GM23338 (cell line): ENCODE measurements around the gene RER1. TPM values are rescaled to one million over a fixed set of nuclear protein-coding genes. Genes with fewer than 3 reads are reported as not detected.

Experiments used
- ATAC-seq: fragments of 200-7000 bp; cut with Tn5 transposase; 3 replicates; pipeline ENCODE4 v1.9.1; 2020
- DNase-seq: peaks from one replicate; pipeline ENCODE4 v3.0.0-alpha.2; 2015; ENCODE audit warnings: low spot score
- H2AFZ ChIP-seq: fragments of 200-600 bp; sonication (generic); 2 replicates; pipeline ENCODE4 v1.8.0; 2016; ENCODE audit warnings: antibody characterized with exemption, mild to moderate bottlenecking, moderate library complexity
- H3F3A ChIP-seq: fragments of 200-600 bp; sonication (generic); replicated peaks from 2 replicates; pipeline ENCODE4 v1.8.0; 2017; ENCODE audit warnings: antibody characterized with exemption, mixed run types, low read depth
- H3K27ac ChIP-seq: fragments of 200-600 bp; sonication (generic); 2 replicates; pipeline ENCODE4 v1.6.1; 2016; ENCODE audit warnings: low read depth
- H3K27me3 ChIP-seq: fragments of 200-600 bp; sonication (generic); 2 replicates; pipeline ENCODE4 v1.8.0; 2016; ENCODE audit warnings: mild to moderate bottlenecking, mixed run types, moderate library complexity; ENCODE audit not compliant: insufficient read depth
- H3K36me3 ChIP-seq: fragments of 200-600 bp; sonication (generic); 2 replicates; pipeline ENCODE4 v1.8.0; 2016; ENCODE audit warnings: mild to moderate bottlenecking; ENCODE audit not compliant: insufficient read depth
- H3K4me1 ChIP-seq: fragments of 200-600 bp; sonication (generic); 2 replicates; pipeline ENCODE4 v1.8.0; 2016; ENCODE audit warnings: mild to moderate bottlenecking, moderate library complexity; ENCODE audit not compliant: insufficient read depth
- H3K4me2 ChIP-seq: fragments of 200-600 bp; sonication (generic); 2 replicates; pipeline ENCODE4 v1.7.1; 2017; ENCODE audit warnings: mixed run types
- H3K4me3 ChIP-seq: fragments of 200-600 bp; sonication (generic); 2 replicates; pipeline ENCODE4 v1.6.1; 2016; ENCODE audit warnings: mixed run types
- H3K79me2 ChIP-seq: fragments of 200-600 bp; sonication (generic); replicated peaks from 2 replicates; pipeline ENCODE4 v1.8.0; 2017; ENCODE audit warnings: mild to moderate bottlenecking; ENCODE audit not compliant: insufficient read depth
- H3K9me2 ChIP-seq: fragments of 200-600 bp; sonication (generic); 2 replicates; pipeline ENCODE4 v1.8.0; 2017; ENCODE audit not compliant: insufficient read depth
- H4K20me1 ChIP-seq: fragments of 200-600 bp; sonication (generic); replicated peaks from 2 replicates; pipeline ENCODE4 v1.8.0; 2017; ENCODE audit warnings: mild to moderate bottlenecking; ENCODE audit not compliant: insufficient read depth
- H3K27ac Mint-ChIP-seq: 2 replicates; pipeline ENCODE4 v1.8.0; 2020; ENCODE audit warnings: inconsistent platforms, mild to moderate bottlenecking, moderate library complexity, mixed read lengths
- H3K27me3 Mint-ChIP-seq: 3 replicates; pipeline ENCODE4 v1.8.0; 2022; ENCODE audit warnings: low read depth, mild to moderate bottlenecking, moderate library complexity, mixed read lengths, inconsistent platforms; ENCODE audit not compliant: insufficient read depth, poor library complexity
- H3K36me3 Mint-ChIP-seq: 3 replicates; pipeline ENCODE4 v1.8.0; 2021; ENCODE audit warnings: low read depth, mild to moderate bottlenecking, inconsistent platforms, moderate library complexity, mixed read lengths
- H3K4me1 Mint-ChIP-seq: 3 replicates; pipeline ENCODE4 v1.8.0; 2020; ENCODE audit warnings: mild to moderate bottlenecking, inconsistent platforms, mixed read lengths
- H3K4me3 Mint-ChIP-seq: 3 replicates; pipeline ENCODE4 v1.8.0; 2021; ENCODE audit warnings: moderate library complexity, mild to moderate bottlenecking, inconsistent platforms, mixed read lengths
- H3K9me3 Mint-ChIP-seq: 3 replicates; pipeline ENCODE4 v1.8.0; 2020; ENCODE audit warnings: moderate library complexity, mild to moderate bottlenecking, inconsistent platforms, mixed read lengths
- CTCF ChIP-seq, 2 experiments: fragments of 200-600 bp in 1 of 2; sonication (generic) in 1 of 2; conservative IDR thresholded peaks; 2 replicates each; pipeline versions ENCODE4 v1.5.1 to v1.6.1; 2016 to 2017; ENCODE audit warnings: antibody characterized with exemption in 2 of 2, low read depth in 2 of 2, mild to moderate bottlenecking in 2 of 2, moderate library complexity in 1 of 2
- EZH2phosphoT487 ChIP-seq: fragments of 200-600 bp; sonication (generic); IDR thresholded peaks from one replicate; pipeline ENCODE4 v1.8.1; 2018; ENCODE audit warnings: antibody characterized with exemption; ENCODE audit not compliant: unreplicated experiment
- JUNB ChIP-seq: IDR thresholded peaks from one replicate; pipeline ENCODE4 v1.6.1; 2016; ENCODE audit warnings: antibody characterized with exemption; ENCODE audit not compliant: unreplicated experiment
- NANOG ChIP-seq: IDR thresholded peaks from 2 replicates; pipeline ENCODE4 v1.6.1; 2016; ENCODE audit warnings: antibody characterized with exemption, borderline replicate concordance
- ZNF462 ChIP-seq: fragments of 250-450 bp; sonication (Bioruptor Pico); IDR thresholded peaks from 2 replicates; pipeline ENCODE4 v1.5.0; 2020; ENCODE audit warnings: mild to moderate bottlenecking, moderate library complexity
- polyA plus RNA-seq: library from polyadenylated mRNA; unstranded; fragments of >200 nt; fragmentation: Nextera tagmentation; extraction: Ambion mirVana; gene quantifications from 2 replicates; pipeline ENCODE4 v1.2.1, GENCODE V29; 2016
- total RNA-seq: library from RNA; depleted of rRNA; stranded (reverse); fragments of >200 nt; shearing (Covaris generic); gene quantifications from 2 replicates; pipeline ENCODE4 v1.2.3, GENCODE V29; 2014

Gene RER1
- total and polyA plus RNA-seq, 2 experiments from 2014 or later: 58.4 to 99.5 TPM

GRCh38 chr1:2433196-2433595 is 41.6 kb downstream of the RER1 start:
- no peaks in the 10 kb centered on the region for H3K36me3 ChIP-seq
- no peak overlapping the region for H3K27ac ChIP-seq
- no peaks in the 10 kb centered on the region for H3K4me1 ChIP-seq
- H3F3A ChIP-seq: no peaks in the 10 kb centered on the region
- no peaks in the 10 kb centered on the region for H3K79me2 ChIP-seq
- no peak for DNase-seq
- no peaks in the 10 kb centered on the region for H3K9me2 ChIP-seq
- H3K4me3 ChIP-seq: no peak overlapping the region
- no peak for ATAC-seq
- peaks cover 7% of the 10 kb centered on the region for H3K27me3 Mint-ChIP-seq
- TF ChIP-seq NANOG (no peak), EZH2phosphoT487 (no peak), CTCF (conservative IDR thresholded peaks at IDR 0.05; ENCODE audit: low read depth in 2 of 2) (no peak), JUNB (no peak), ZNF462 (CRISPR knock-in tag) (no peak)
- H3K36me3 Mint-ChIP-seq: no peaks in the 10 kb centered on the region
- no peak overlapping the region for H3K4me2 ChIP-seq
- H4K20me1 ChIP-seq: no peaks in the 10 kb centered on the region
- H3K27me3 ChIP-seq: no peaks in the 10 kb centered on the region
- H3K4me3 Mint-ChIP-seq: no peak overlapping the region
- H3K9me3 Mint-ChIP-seq: peaks cover 12% of the 10 kb centered on the region; the same call in 2 of the 3 replicates
- no peaks in the 10 kb centered on the region for H3K4me1 Mint-ChIP-seq
- no peak overlapping the region for H2AFZ ChIP-seq
- no peak overlapping the region for H3K27ac Mint-ChIP-seq
